ENCODE data around the gene SLC25A4. TPM values are rescaled to one million over a fixed set of nuclear protein-coding genes. Genes with fewer than 3 reads are reported as not detected.
A peak's percentile ranks its signal among the peaks of the same experiment; 100 is the strongest.

The SLC25A4 gene
- total RNA-seq, 1 donor from 2014 or later: 24.1 TPM

DNA sequence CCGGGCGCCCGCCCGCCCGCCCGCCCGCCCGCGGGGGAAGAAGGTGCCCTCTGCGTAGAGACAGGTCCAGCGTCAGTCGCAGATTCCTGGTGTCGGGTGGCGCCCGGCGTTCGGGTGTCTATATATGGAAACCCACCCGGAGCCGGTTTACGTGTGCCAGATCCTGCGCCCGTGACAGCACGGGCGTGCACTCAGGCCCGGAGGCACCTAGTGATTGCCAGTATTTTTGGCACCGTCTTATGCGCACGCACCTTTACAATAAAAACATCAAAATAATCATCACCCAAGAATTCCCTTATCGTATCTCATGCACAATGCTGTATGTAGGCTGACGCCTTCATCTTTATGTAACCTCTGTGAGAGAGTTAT, 519 bp downstream of the SLC25A4 start:
- H3K4me1 Mint-ChIP-seq: peaks cover 25% of the 10 kb centered on the region
- H3K9me3 Mint-ChIP-seq: no peaks in the 10 kb centered on the region
- peaks cover 5% of the 10 kb centered on the region for H3K27me3 Mint-ChIP-seq (ENCODE audit: low read depth)
- TF ChIP-seq, protein P1, sequence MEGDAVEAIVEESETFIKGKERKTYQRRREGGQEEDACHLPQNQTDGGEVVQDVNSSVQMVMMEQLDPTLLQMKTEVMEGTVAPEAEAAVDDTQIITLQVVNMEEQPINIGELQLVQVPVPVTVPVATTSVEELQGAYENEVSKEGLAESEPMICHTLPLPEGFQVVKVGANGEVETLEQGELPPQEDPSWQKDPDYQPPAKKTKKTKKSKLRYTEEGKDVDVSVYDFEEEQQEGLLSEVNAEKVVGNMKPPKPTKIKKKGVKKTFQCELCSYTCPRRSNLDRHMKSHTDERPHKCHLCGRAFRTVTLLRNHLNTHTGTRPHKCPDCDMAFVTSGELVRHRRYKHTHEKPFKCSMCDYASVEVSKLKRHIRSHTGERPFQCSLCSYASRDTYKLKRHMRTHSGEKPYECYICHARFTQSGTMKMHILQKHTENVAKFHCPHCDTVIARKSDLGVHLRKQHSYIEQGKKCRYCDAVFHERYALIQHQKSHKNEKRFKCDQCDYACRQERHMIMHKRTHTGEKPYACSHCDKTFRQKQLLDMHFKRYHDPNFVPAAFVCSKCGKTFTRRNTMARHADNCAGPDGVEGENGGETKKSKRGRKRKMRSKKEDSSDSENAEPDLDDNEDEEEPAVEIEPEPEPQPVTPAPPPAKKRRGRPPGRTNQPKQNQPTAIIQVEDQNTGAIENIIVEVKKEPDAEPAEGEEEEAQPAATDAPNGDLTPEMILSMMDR (conservative IDR thresholded peaks at IDR 0.05): no peak
- no peak for DNase-seq (ENCODE audit: low read depth, low spot score)
- no peak overlapping the region for H3K27ac Mint-ChIP-seq (ENCODE audit: unreplicated experiment)
- H3K36me3 Mint-ChIP-seq (ENCODE audit: low read depth): peaks cover 5% of the 10 kb centered on the region
- peak overlapping the region; percentile 86 for H3K4me3 Mint-ChIP-seq

DNA sequence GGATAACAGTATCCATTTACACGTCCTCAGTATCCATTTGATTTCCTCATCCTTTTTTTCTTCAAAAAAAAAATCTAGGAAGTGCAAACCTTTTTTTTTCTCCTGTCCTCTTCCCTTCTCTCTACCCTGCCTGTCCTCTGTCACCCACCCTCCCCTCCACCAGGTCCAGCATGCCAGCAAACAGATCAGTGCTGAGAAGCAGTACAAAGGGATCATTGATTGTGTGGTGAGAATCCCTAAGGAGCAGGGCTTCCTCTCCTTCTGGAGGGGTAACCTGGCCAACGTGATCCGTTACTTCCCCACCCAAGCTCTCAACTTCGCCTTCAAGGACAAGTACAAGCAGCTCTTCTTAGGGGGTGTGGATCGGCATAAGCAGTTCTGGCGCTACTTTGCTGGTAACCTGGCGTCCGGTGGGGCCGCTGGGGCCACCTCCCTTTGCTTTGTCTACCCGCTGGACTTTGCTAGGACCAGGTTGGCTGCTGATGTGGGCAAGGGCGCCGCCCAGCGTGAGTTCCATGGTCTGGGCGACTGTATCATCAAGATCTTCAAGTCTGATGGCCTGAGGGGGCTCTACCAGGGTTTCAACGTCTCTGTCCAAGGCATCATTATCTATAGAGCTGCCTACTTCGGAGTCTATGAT, 1.7 kb downstream of the SLC25A4 start:
- Mint-ChIP-seq H3K9me3 (no peaks in the 10 kb centered on the region), H3K27me3 (ENCODE audit: low read depth) (peaks cover under 1% of the 10 kb centered on the region), H3K36me3 (ENCODE audit: low read depth) (peaks cover 12% of the 10 kb centered on the region), H3K4me1 (peaks cover 25% of the 10 kb centered on the region), H3K4me3 (peak overlapping the region; percentile 86), H3K27ac (ENCODE audit: unreplicated experiment) (no peak overlapping the region)
- DNase-seq (ENCODE audit: low read depth, low spot score): no peak
- TF ChIP-seq, protein P1 (conservative IDR thresholded peaks at IDR 0.05): no peak

DNA sequence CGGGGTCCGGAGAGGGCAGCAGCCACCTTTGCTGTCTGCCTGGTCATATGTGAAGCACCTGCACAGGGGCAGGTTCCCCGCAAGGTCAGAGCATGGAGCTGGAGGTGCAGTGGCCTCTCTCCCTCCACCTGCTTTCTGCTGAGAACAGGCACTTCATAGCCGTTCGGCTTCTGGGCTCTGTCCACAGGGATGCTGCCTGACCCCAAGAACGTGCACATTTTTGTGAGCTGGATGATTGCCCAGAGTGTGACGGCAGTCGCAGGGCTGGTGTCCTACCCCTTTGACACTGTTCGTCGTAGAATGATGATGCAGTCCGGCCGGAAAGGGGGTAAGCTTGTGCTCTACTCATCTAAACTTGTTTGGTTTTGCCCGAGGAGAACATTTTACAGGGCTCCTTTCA, 2.5 kb downstream of the SLC25A4 start:
- no peaks in the 10 kb centered on the region for H3K27me3 Mint-ChIP-seq (ENCODE audit: low read depth)
- TF ChIP-seq, protein P1 (conservative IDR thresholded peaks at IDR 0.05): no peak
- H3K27ac Mint-ChIP-seq (ENCODE audit: unreplicated experiment): no peak overlapping the region
- H3K4me1 Mint-ChIP-seq: peaks cover 25% of the 10 kb centered on the region
- H3K36me3 Mint-ChIP-seq (ENCODE audit: low read depth): peaks cover 12% of the 10 kb centered on the region
- peak overlapping the region; percentile 86 for H3K4me3 Mint-ChIP-seq
- no peak for DNase-seq (ENCODE audit: low read depth, low spot score)
- no peaks in the 10 kb centered on the region for H3K9me3 Mint-ChIP-seq

DNA sequence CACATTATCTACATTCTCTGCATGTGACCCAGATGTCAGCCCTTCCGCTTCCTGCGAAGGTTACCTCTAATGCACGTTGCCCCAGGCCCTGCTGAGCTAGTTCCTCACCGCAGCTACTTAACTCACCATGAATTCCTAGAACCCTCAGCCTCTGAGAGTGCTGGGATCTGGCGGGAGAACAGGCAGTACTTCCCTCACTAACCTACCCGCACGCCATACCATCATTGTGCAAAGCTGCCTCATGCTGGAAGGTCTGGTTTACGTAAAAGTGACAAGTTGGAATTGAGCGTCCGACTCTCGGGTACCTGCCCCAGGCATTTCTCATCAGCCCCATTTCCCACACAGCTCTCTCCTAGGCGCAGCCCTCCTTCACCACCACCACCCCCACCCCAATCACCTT, 6.3 kb downstream of the SLC25A4 start:
- Mint-ChIP-seq H3K27ac (ENCODE audit: unreplicated experiment) (no peak overlapping the region), H3K36me3 (ENCODE audit: low read depth) (peaks cover 17% of the 10 kb centered on the region), H3K27me3 (ENCODE audit: low read depth) (no peaks in the 10 kb centered on the region), H3K4me3 (no peak overlapping the region), H3K9me3 (no peaks in the 10 kb centered on the region), H3K4me1 (peaks cover 10% of the 10 kb centered on the region)
- DNase-seq (ENCODE audit: low read depth, low spot score): no peak
- TF ChIP-seq, protein P1 (conservative IDR thresholded peaks at IDR 0.05): no peak

DNA sequence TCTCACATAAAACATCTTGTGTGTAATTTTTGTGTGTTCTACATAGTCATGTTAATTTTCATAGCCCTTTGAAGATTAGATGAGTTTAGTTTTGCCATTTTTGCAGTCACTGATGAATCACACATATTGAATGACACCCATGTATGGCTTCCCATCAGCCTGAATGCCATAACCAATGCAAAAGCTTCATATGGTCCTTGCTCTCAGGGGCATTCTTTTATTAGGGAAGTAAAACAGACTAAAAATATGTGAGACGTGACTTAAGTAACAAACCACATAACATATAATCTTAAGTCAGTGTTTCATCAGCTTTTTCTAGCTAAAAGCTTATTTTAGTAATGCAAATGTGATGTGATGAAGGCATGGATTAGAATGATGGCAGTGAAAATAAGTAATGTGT, 8.2 kb downstream of the SLC25A4 start:
- H3K27ac Mint-ChIP-seq (ENCODE audit: unreplicated experiment): no peak overlapping the region
- TF ChIP-seq, protein P1 (conservative IDR thresholded peaks at IDR 0.05): no peak

More for the DNA sequence above, 8.2 kb downstream of the SLC25A4 start:
- H3K4me1 Mint-ChIP-seq: no peaks in the 10 kb centered on the region
- H3K4me3 Mint-ChIP-seq: no peak overlapping the region
- no peaks in the 10 kb centered on the region for H3K27me3 Mint-ChIP-seq (ENCODE audit: low read depth)
- no peak for DNase-seq (ENCODE audit: low read depth, low spot score)
- peaks cover 22% of the 10 kb centered on the region for H3K36me3 Mint-ChIP-seq (ENCODE audit: low read depth)
- H3K9me3 Mint-ChIP-seq: no peaks in the 10 kb centered on the region

Measured in neural crest cell (in vitro differentiated cells).